Subcutaneous adipose tissue (tissue), 4 donors: ENCODE data around the gene ZHX3. TPM values are rescaled to one million over a fixed set of nuclear protein-coding genes. Genes with fewer than 3 reads are reported as not detected.

Experiments used
- total RNA-seq, 4 donors: library from RNA; depleted of rRNA; stranded (reverse); fragments of >200 nt; gene quantifications; one replicate each; pipeline ENCODE4 v1.1.0, GENCODE V29; 2016
- TF ChIP-seq, protein P1 (sequence below): fragments of 450-650 bp; IDR thresholded peaks from one replicate; pipeline ENCODE4 v1.5.1; 2016; ENCODE audit warnings: low read depth, mild to moderate bottlenecking, control low read depth, antibody characterized with exemption, moderate library complexity

ZHX3 gene
- total RNA-seq, 4 donors from 2014 or later: 31.0 to 50.9 (median 37.9) TPM

DNA sequence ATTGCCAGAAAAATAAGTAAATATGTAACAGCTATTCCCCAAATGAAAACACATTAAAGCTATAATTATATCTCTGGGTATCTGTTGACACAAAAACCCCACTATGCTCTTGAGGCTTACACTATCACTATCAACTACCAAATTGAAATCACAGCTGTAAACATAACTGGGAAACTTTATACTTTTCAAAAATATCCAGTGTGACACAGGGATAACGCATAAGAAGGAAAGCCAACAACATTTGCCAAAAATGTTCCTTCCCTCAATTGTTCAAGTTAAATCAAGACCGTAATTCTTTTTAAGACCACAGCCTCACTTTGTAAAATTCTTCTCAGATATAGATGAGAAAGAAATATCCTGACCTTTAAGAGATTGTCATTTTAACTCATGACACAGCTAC lies 3.1 kb downstream of the ZHX3 start:
- TF ChIP-seq, protein P1, sequence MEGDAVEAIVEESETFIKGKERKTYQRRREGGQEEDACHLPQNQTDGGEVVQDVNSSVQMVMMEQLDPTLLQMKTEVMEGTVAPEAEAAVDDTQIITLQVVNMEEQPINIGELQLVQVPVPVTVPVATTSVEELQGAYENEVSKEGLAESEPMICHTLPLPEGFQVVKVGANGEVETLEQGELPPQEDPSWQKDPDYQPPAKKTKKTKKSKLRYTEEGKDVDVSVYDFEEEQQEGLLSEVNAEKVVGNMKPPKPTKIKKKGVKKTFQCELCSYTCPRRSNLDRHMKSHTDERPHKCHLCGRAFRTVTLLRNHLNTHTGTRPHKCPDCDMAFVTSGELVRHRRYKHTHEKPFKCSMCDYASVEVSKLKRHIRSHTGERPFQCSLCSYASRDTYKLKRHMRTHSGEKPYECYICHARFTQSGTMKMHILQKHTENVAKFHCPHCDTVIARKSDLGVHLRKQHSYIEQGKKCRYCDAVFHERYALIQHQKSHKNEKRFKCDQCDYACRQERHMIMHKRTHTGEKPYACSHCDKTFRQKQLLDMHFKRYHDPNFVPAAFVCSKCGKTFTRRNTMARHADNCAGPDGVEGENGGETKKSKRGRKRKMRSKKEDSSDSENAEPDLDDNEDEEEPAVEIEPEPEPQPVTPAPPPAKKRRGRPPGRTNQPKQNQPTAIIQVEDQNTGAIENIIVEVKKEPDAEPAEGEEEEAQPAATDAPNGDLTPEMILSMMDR: no peak

DNA sequence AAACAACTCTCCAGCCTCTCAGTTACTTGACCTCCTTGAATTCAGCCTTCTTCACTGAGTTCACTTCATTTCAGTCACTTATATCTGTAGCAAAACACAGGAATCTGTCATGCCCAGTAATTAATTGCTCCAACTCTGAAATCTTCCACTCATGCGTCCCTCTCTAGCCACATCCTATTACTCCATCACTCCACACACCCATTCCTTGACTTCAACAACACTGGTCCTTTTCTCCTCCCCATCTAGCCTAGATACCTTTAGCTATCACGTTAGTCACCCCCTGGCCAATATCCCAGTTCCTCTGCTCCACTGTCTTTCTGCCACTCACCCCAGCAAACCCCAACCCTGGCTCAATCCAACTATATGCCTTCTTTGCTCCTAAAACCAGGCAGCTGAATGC lies 7.7 kb downstream of the ZHX3 start:
- TF ChIP-seq, protein P1: no peak

DNA sequence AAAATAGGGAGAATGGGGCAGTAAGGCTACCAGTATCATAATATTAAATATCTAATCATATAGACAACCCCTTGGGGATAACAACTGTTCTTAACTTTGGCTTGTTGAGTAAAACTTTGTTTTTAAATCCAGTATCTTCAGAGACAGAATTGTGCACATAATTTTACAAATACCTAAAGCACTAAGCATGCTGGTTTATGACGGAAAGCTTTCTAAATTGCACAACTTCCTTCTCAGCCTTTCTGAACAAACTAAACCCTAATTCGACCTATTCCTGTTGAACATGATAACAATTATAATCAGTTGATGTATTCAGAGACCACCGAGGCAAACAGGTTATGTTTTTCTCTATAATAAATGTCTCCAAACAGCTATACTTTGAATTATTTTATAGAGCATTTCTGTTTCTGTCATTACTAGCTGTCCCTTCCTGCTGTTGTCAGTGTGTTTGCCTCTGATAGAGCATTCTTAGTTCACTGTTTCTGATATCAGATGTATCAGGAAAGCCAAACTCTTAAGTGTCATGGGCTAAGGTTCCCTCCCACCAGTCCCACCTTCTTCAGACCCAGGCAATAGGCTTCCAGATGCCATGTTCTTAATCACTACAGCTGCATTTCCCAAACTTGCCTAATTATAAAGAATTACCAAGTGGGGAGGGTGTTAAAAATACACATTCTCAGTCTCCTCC lies 8.7 kb downstream of the ZHX3 start:
- TF ChIP-seq, protein P1: no peak

DNA sequence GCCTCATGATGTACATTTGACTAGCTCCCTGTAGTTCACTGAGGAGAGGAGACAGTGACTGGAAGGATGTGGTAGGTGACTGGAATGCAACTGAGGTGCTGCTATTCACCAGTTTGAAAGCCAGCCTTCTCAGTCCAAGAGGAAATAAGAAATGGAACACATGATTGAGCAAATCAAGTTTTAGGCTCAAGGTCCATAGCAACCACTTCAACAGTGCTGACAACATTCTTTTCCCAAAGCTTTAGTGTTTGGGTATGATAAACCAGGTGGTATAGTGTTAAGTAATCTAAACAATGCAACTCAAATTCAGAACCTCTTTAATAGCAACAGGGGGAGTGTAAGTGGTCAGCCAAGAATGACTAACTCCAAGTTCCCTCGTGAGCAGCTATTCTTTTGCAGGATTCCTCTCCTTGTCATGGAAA lies 9.2 kb downstream of the ZHX3 start:
- TF ChIP-seq, protein P1: no peak

DNA sequence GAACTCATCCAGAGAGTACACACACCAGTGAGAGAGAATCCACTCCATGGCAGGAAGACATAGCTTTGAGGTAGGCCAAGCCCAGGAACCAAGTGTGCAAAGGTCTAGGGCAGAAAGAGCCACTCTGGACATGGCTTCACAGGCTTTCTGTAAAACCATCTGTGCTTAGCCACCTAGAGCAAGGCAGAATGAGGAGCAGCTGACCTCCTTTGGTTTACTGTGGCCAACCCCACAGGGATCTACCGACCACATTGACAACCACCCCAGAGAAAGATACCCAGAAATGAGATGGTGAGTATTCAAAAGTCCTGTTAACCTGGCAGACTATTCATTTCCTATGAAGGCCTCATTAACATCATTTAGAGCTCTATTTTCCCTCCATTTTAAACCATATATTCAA lies 10.5 kb downstream of the ZHX3 start:
- TF ChIP-seq, protein P1: no peak

DNA sequence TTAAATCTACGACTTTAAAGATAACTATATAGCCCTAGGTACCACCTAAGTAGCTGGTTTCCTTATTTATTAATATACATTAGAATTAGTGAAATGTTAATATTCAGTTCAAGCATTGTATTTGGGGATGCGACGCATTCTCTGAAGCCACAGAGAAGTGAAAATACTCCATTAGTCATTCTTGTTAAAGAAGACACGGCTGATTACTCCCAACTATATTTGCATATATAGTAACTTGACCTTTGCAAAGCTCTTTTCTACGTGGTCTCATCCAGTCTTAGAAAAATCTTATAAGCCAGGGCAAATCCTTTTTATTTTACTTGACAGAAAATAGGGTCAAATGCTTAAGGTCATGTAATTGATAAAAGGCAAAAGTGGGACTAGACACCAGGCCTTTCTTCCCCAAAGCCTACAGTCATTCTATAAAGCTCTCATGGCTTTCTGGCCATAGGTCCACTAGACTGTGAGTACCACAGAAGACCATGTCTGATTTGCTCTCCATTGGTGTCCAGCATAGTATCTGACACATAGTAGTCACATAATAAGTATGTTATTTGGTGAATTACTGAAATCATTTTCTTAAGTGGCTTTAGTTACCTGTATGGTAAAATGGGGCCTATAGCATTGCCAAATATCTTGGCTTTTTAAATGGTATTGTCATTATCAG lies 11.3 kb downstream of the ZHX3 start:
- TF ChIP-seq, protein P1: no peak

DNA sequence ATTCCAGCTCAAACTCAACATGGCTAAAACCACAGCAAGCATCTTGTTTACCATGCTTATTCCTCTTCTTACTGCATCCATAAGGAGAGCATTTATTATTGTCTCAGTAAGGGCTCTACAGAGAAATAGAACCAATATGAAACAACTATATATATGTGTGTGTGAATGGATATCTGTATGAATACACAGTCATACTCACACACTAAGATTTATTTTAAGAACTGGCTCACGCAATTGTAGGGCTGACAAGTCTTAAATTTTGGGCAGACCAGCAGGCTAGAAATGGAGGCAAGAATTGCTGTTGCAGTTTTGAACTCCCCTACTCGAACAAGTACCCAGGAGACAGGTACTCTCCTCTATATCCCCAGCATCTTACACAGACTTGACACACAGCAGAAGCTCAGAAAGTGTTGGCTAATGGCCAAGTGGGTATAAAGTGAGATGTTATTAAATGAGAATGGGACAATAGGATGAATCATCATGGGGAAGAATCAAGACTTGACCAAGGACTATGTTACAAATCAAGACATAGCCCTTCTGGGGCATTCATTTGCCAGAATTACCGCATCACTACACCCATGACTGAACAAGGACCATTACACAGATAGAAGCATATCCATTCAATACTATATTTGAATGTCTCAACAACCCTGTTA lies 13.0 kb downstream of the ZHX3 start:
- TF ChIP-seq, protein P1: no peak
